H9 (cell line): ENCODE results near the gene UCKL1. TPM values are rescaled to one million over a fixed set of nuclear protein-coding genes. Genes with fewer than 3 reads are reported as not detected.

ENCODE experiments used
- DNase-seq: peaks from one replicate; pipeline ENCODE4 v3.0.0-alpha.2; 2017
- H2AFZ ChIP-seq: one replicate; pipeline ENCODE4 v1.6.1; 2013; ENCODE audit warnings: mild to moderate bottlenecking, low read length, control low read depth, moderate library complexity
- H2AK5ac ChIP-seq: 2 replicates; pipeline ENCODE4 v1.6.1; 2013; ENCODE audit warnings: low read length, control low read depth, mixed read lengths; ENCODE audit not compliant: insufficient read length
- H2BK120ac ChIP-seq: one replicate; pipeline ENCODE4 v1.6.1; 2013; ENCODE audit warnings: low read depth, mild to moderate bottlenecking, low read length, control low read depth, inconsistent platforms; ENCODE audit not compliant: poor library complexity, severe bottlenecking
- H2BK12ac ChIP-seq: 2 replicates; pipeline ENCODE4 v1.6.1; 2013; ENCODE audit warnings: low read length, control low read depth, mixed read lengths, low read depth; ENCODE audit not compliant: insufficient read length
- H2BK15ac ChIP-seq: 2 replicates; pipeline ENCODE4 v1.6.1; 2013; ENCODE audit warnings: low read depth, low read length, control low read depth
- H2BK20ac ChIP-seq: one replicate; pipeline ENCODE4 v1.6.1; 2013; ENCODE audit warnings: low read depth, mild to moderate bottlenecking, low read length, control low read depth, inconsistent platforms; ENCODE audit not compliant: poor library complexity, severe bottlenecking
- H2BK5ac ChIP-seq: 2 replicates; pipeline ENCODE4 v1.6.1; 2013; ENCODE audit warnings: low read length, control low read depth, mixed read lengths; ENCODE audit not compliant: insufficient read length
- H3K14ac ChIP-seq: 2 replicates; pipeline ENCODE4 v1.6.1; 2013; ENCODE audit warnings: low read length, control low read depth; ENCODE audit not compliant: insufficient read depth
- H3K18ac ChIP-seq: 2 replicates; pipeline ENCODE4 v1.6.1; 2013; ENCODE audit warnings: low read depth, mild to moderate bottlenecking, mixed read lengths, low read length, control low read depth; ENCODE audit not compliant: insufficient read length
- H3K23ac ChIP-seq: 2 replicates; pipeline ENCODE4 v1.6.1; 2013; ENCODE audit warnings: low read length, control low read depth, mixed read lengths, low read depth; ENCODE audit not compliant: insufficient read length
- H3K23me2 ChIP-seq: 2 replicates; pipeline ENCODE4 v1.6.1; 2013; ENCODE audit warnings: low read depth, mild to moderate bottlenecking, mixed read lengths, low read length, control low read depth; ENCODE audit not compliant: insufficient read length, poor library complexity, severe bottlenecking
- H3K27ac ChIP-seq: 2 replicates; pipeline ENCODE4 v1.5.1; 2013; ENCODE audit warnings: low read length, control low read depth, mixed read lengths, low read depth; ENCODE audit not compliant: insufficient read length
- H3K27me3 ChIP-seq: 2 replicates; pipeline ENCODE4 v1.6.1; 2013; ENCODE audit warnings: low read length, control low read depth, inconsistent platforms; ENCODE audit not compliant: insufficient read depth
- H3K4ac ChIP-seq: 2 replicates; pipeline ENCODE4 v1.6.1; 2013; ENCODE audit warnings: low read depth, mild to moderate bottlenecking, control low read depth, inconsistent platforms, low read length, moderate library complexity
- H3K4me1 ChIP-seq: 2 replicates; pipeline ENCODE4 v1.6.1; 2013; ENCODE audit warnings: low read length, control low read depth, inconsistent platforms; ENCODE audit not compliant: insufficient read depth
- H3K4me2 ChIP-seq: 2 replicates; pipeline ENCODE4 v1.6.1; 2013; ENCODE audit warnings: low read length, control low read depth, mixed read lengths; ENCODE audit not compliant: insufficient read length, insufficient read depth
- H3K56ac ChIP-seq: 2 replicates; pipeline ENCODE4 v1.6.1; 2013; ENCODE audit warnings: low read depth, mild to moderate bottlenecking, mixed read lengths, low read length, control low read depth; ENCODE audit not compliant: insufficient read length
- H3K79me1 ChIP-seq: 2 replicates; pipeline ENCODE4 v1.6.1; 2013; ENCODE audit warnings: low read depth, mild to moderate bottlenecking, moderate library complexity, low read length, control low read depth, inconsistent platforms; ENCODE audit not compliant: insufficient read depth, poor library complexity, severe bottlenecking
- H3K79me2 ChIP-seq: 2 replicates; pipeline ENCODE4 v1.6.1; 2013; ENCODE audit warnings: low read length, control low read depth, inconsistent platforms; ENCODE audit not compliant: insufficient read depth
- H3K9ac ChIP-seq: 2 replicates; pipeline ENCODE4 v1.6.1; 2013; ENCODE audit warnings: low read length, control low read depth, mixed read lengths; ENCODE audit not compliant: insufficient read length; ENCODE audit errors: extremely low read depth
- H3K9me3 ChIP-seq: one replicate; pipeline ENCODE4 v1.6.1; 2013; ENCODE audit warnings: low read depth, low read length, inconsistent platforms; ENCODE audit not compliant: control insufficient read depth
- H3T11ph ChIP-seq: one replicate; pipeline ENCODE4 v1.6.1; 2013; ENCODE audit warnings: mild to moderate bottlenecking, low read length, control low read depth, inconsistent platforms
- H4K20me1 ChIP-seq: one replicate; pipeline ENCODE4 v1.6.1; 2013; ENCODE audit not compliant: control insufficient read depth, insufficient read length, insufficient read depth
- H4K5ac ChIP-seq: 2 replicates; pipeline ENCODE4 v1.6.1; 2013; ENCODE audit warnings: low read depth, mild to moderate bottlenecking, mixed read lengths, low read length, control low read depth; ENCODE audit not compliant: insufficient read length
- H4K8ac ChIP-seq: replicated peaks from 2 replicates; pipeline ENCODE4 v1.6.1; 2013; ENCODE audit warnings: low read length, control low read depth, mixed read lengths, low read depth; ENCODE audit not compliant: insufficient read length
- H4K91ac ChIP-seq: 2 replicates; pipeline ENCODE4 v1.6.1; 2013; ENCODE audit warnings: low read depth, mild to moderate bottlenecking, moderate library complexity, mixed read lengths, low read length, control low read depth; ENCODE audit not compliant: insufficient read length
- H3K27ac Mint-ChIP-seq, 3 experiments: 2 replicates in 2 of 3; 3 replicates in 1 of 3; pipeline ENCODE4 v1.8.0; 2020 to 2021; ENCODE audit warnings: mixed read lengths in 3 of 3, mild to moderate bottlenecking in 1 of 3, moderate library complexity in 1 of 3
- H3K27me3 Mint-ChIP-seq: 2 replicates; pipeline ENCODE4 v1.8.0; 2021; ENCODE audit warnings: low read depth, mild to moderate bottlenecking, moderate library complexity, mixed read lengths
- H3K36me3 Mint-ChIP-seq, 3 experiments: 2 replicates in 2 of 3; 3 replicates in 1 of 3; pipeline ENCODE4 v1.8.0; 2020 to 2021; ENCODE audit warnings: low read depth in 3 of 3, mixed read lengths in 3 of 3; ENCODE audit not compliant: insufficient read depth in 1 of 3
- H3K4me1 Mint-ChIP-seq, 2 experiments: 2 replicates each; pipeline ENCODE4 v1.8.0; 2020; ENCODE audit warnings: mixed read lengths in 2 of 2
- H3K4me3 Mint-ChIP-seq, 2 experiments: 2 replicates in 1 of 2; 3 replicates in 1 of 2; pipeline ENCODE4 v1.8.0; 2020 to 2021; ENCODE audit warnings: mild to moderate bottlenecking in 2 of 2, mixed read lengths in 2 of 2, moderate library complexity in 1 of 2
- H3K9me3 Mint-ChIP-seq, 2 experiments: 2 replicates in 1 of 2; 3 replicates in 1 of 2; pipeline ENCODE4 v1.8.0; 2020; ENCODE audit warnings: mild to moderate bottlenecking in 2 of 2, mixed read lengths in 2 of 2, moderate library complexity in 1 of 2
- CTCF ChIP-seq: fragments of 200-600 bp; sonication (generic); conservative IDR thresholded peaks from 3 replicates; pipeline ENCODE4 v1.8.0; 2021; ENCODE audit warnings: antibody characterized with exemption, mild to moderate bottlenecking
- WGBS: extraction: QIAGEN DNeasy Blood & Tissue Kit; methylation state at CpG from one replicate; pipeline ENCODE4 v1.1.7; 2013; ENCODE audit warnings: missing lambda C conversion rate, low lambda C conversion rate, mixed read lengths; ENCODE audit not compliant: insufficient read length; ENCODE audit errors: extremely low coverage; 5-methylcytosine and 5-hydroxymethylcytosine counted together
- total RNA-seq: library from RNA; stranded (reverse); gene quantifications from 2 replicates; pipeline ENCODE4 v1.2.1, GENCODE V29; 2021

Gene UCKL1
- total RNA-seq, 1 experiment from 2014 or later = 40.9 TPM

DNA sequence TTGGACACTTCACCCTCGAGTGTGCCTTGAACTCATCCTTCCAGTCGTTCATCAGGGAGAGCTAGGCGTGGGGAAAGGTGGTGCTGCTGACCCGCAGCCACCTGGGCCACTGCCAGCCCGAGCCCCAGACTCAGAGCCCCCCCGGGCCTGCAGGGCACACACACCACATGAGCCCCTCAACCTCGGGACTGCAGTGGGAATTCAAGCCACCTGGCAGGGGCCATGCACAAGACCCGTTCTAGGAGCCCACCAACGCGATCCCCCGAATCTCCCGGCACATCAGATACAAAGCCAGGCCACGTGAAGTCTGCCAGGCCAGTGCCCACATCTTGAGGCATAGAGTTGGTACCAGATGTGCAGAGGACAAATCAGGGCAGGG, 10.7 kb upstream of the UCKL1 start:
- Histone ChIP-seq H2BK20ac (no peak overlapping the region), H3K9me3 (peaks cover 40% of the 10 kb centered on the region)

More for the DNA sequence above, 10.7 kb upstream of the UCKL1 start:
- Histone ChIP-seq H3K27me3 (no peaks in the 10 kb centered on the region; the same call in 1 of the 2 replicates), H3K18ac (no peak overlapping the region), H3K14ac (no peak overlapping the region), H3K4me1 (no peaks in the 10 kb centered on the region; the same call in 1 of the 2 replicates), H2BK5ac (no peak overlapping the region), H2AFZ (no peak overlapping the region), H2BK120ac (no peak overlapping the region), H3K79me2 (no peaks in the 10 kb centered on the region), H4K20me1 (no peaks in the 10 kb centered on the region), H3K4ac (no peak overlapping the region), H3K23me2 (peaks cover 11% of the 10 kb centered on the region), H2BK15ac (no peak overlapping the region), H4K8ac (no peak overlapping the region), H2AK5ac (no peak overlapping the region), H3T11ph (no peak overlapping the region), H2BK12ac (no peak overlapping the region), H3K9ac (no peak overlapping the region), H3K4me2 (no peak overlapping the region), H3K27ac (no peak overlapping the region), H3K56ac (no peak overlapping the region), H3K23ac (no peak overlapping the region), H4K91ac (no peak overlapping the region), H3K79me1 (no peaks in the 10 kb centered on the region), H4K5ac (no peak overlapping the region)
- DNase-seq = no peak
- no peak for TF ChIP-seq CTCF
- no CpG with 5 or more reads among the region's 13 CpGs for WGBS
- Mint-ChIP-seq H3K9me3 (peaks cover 2 to 10% of the 10 kb centered on the region in 2 experiments; a peak in 3 of 5 replicates), H3K4me1 (peaks cover 5 to 10% of the 10 kb centered on the region in 2 experiments; a peak in 3 of 4 replicates), H3K27me3 (peaks cover 11% of the 10 kb centered on the region), H3K36me3 (peaks cover 15 to 51% (median 41%) of the 10 kb centered on the region in 3 experiments; a peak in 6 of 7 replicates), H3K27ac (no peak overlapping the region), H3K4me3 (no peak overlapping the region; a peak in 1 of 5 replicates)
